Midbrain (tissue), 1 donor: ENCODE measurements around the gene RNF207.
A peak's percentile ranks its signal among the peaks of the same experiment; 100 is the strongest.
"Not testable (repeated sequence)": the region's sequence is repeated elsewhere in the genome, so short reads cannot be mapped to it uniquely, and the experiment has no call there.

Source experiments
- DNase-seq: peaks from one replicate; lab custom pipeline; 2025; lab: John Stamatoyannopoulos, UW

Gene RNF207

GRCh38 chr1:6200188-6200809 lies 5.6 kb upstream of the RNF207 start:
- DNase-seq: no peak

GRCh38 chr1:6202256-6202655 lies 3.7 kb upstream of the RNF207 start:
- no peak for DNase-seq

- DNase-seq: no peak
These were observed 569 bp downstream of the RNF207 start for GRCh38 chr1:6206520-6206855.

- no peak for DNase-seq
These were observed 1.4 kb downstream of the RNF207 start for GRCh38 chr1:6207075-6207885.

- DNase-seq: no peak
These were observed 2.0 kb downstream of the RNF207 start for GRCh38 chr1:6207921-6208320.

- peak; percentile 18 for DNase-seq
These were observed 3.1 kb downstream of the RNF207 start for GRCh38 chr1:6208723-6209660.

- no peak for DNase-seq
These were observed 4.0 kb downstream of the RNF207 start for GRCh38 chr1:6209661-6210580.

- DNase-seq: no peak
These were observed 4.9 kb downstream of the RNF207 start for GRCh38 chr1:6210591-6211355.

GRCh38 chr1:6211731-6212130 lies 5.8 kb downstream of the RNF207 start:
- no peak for DNase-seq

GRCh38 chr1:6212193-6212959 lies 6.5 kb downstream of the RNF207 start:
- no peak for DNase-seq

- DNase-seq: no peak
These were observed 12.7 kb downstream of the RNF207 start for GRCh38 chr1:6218375-6219164.

- not testable (repeated sequence) for DNase-seq
These were observed 13.7 kb downstream of the RNF207 start for GRCh38 chr1:6219641-6220040.

GRCh38 chr1:6220236-6220635 lies 14.3 kb downstream of the RNF207 start:
- DNase-seq: no peak

GRCh38 chr1:6221210-6221784 lies 15.4 kb downstream of the RNF207 start:
- no peak for DNase-seq

- no peak for DNase-seq
These were observed 16.7 kb downstream of the RNF207 start for GRCh38 chr1:6222636-6223035.

GRCh38 chr1:6223617-6224016 lies 17.7 kb downstream of the RNF207 start:
- no peak for DNase-seq

GRCh38 chr1:6224718-6225117 lies 18.8 kb downstream of the RNF207 start:
- DNase-seq: no peak

GRCh38 chr1:6225651-6226050 lies 19.7 kb downstream of the RNF207 start:
- no peak for DNase-seq

- no peak for DNase-seq
These were observed 27.5 kb downstream of the RNF207 start for GRCh38 chr1:6233376-6233775.
